GM12872 (cell line): ENCODE data around the gene ITGA7.
A peak's percentile ranks its signal among the peaks of the same experiment; 100 is the strongest.

Experiments used
- CTCF ChIP-seq: IDR thresholded peaks from 3 replicates; pipeline ENCODE4 v1.5.1; 2011; ENCODE audit warnings: low read depth, mild to moderate bottlenecking, low read length, moderate library complexity; ENCODE audit not compliant: insufficient read depth

ITGA7 gene

GRCh38 chr12:55737581-55738122 lies 29.9 kb upstream of the ITGA7 start:
- peak; percentile 25; the same call in 1 of the 3 replicates for TF ChIP-seq CTCF

- peak; percentile 93 for TF ChIP-seq CTCF
Measured at GRCh38 chr12:55736780-55737580, 29.3 kb upstream of the ITGA7 start.

- no peak for TF ChIP-seq CTCF
Measured at GRCh38 chr12:55736076-55736475, 28.4 kb upstream of the ITGA7 start.

GRCh38 chr12:55734595-55734994 lies 26.9 kb upstream of the ITGA7 start:
- TF ChIP-seq CTCF = no peak

- no peak for TF ChIP-seq CTCF
Measured at GRCh38 chr12:55733858-55734257, 26.2 kb upstream of the ITGA7 start.

- TF ChIP-seq CTCF = no peak
Measured at GRCh38 chr12:55733021-55733555, 25.4 kb upstream of the ITGA7 start.

GRCh38 chr12:55732288-55732687 lies 24.6 kb upstream of the ITGA7 start:
- no peak for TF ChIP-seq CTCF
